HG03558 (cell line): ENCODE measurements around the gene PNPO.
A peak's percentile ranks its signal among the peaks of the same experiment; 100 is the strongest.
"Not testable (repeated sequence)": the region's sequence is repeated elsewhere in the genome, so short reads cannot be mapped to it uniquely, and the experiment has no call there.

Experiments used
- ATAC-seq: cut with Tn5 transposase; IDR thresholded peaks from one replicate; pipeline ENCODE4 v1.9.1; 2021; ENCODE audit warnings: moderate number of reproducible peaks; ENCODE audit not compliant: unreplicated experiment; ENCODE audit errors: extremely low read depth

Gene PNPO

GRCh38 chr17:47969930-47970724, 28.8 kb downstream of the PNPO start:
- ATAC-seq: no peak

GRCh38 chr17:47970725-47971499, 29.5 kb downstream of the PNPO start, which contains the start of gene CDK5RAP3:
Gene CDK5RAP3 (plus strand): TSS chr17:47971113. CDS start chr17:47971147, 34 bp downstream.
- peak; percentile 85 for ATAC-seq

GRCh38 chr17:47973541-47973940, 32.2 kb downstream of the PNPO start:
- no peak for ATAC-seq

GRCh38 chr17:47975189-47975822, 33.9 kb downstream of the PNPO start:
- no peak for ATAC-seq

- ATAC-seq: no peak
Measured at GRCh38 chr17:47975823-47976205, 34.4 kb downstream of the PNPO start.

GRCh38 chr17:47978324-47978723, 37.0 kb downstream of the PNPO start:
- no peak for ATAC-seq

- ATAC-seq: no peak
Measured at GRCh38 chr17:47980541-47980940, 39.2 kb downstream of the PNPO start.

GRCh38 chr17:47981462-47981861, 40.1 kb downstream of the PNPO start:
- no peak for ATAC-seq

- no peak for ATAC-seq
Measured at GRCh38 chr17:47982091-47982617, 40.8 kb downstream of the PNPO start.

- ATAC-seq: no peak
Measured at GRCh38 chr17:47982645-47983390, 41.4 kb downstream of the PNPO start.

- no peak for ATAC-seq
Measured at GRCh38 chr17:47983492-47984223, 42.3 kb downstream of the PNPO start.

GRCh38 chr17:47986520-47986919, 45.1 kb downstream of the PNPO start:
- ATAC-seq: no peak

- no peak for ATAC-seq
Measured at GRCh38 chr17:47987240-47987835, 46.0 kb downstream of the PNPO start.

- ATAC-seq: not testable (repeated sequence)
Measured at GRCh38 chr17:47988445-47988844, 47.1 kb downstream of the PNPO start.

GRCh38 chr17:47989159-47989558, 47.8 kb downstream of the PNPO start:
- ATAC-seq: no peak

GRCh38 chr17:47989700-47990099, 48.3 kb downstream of the PNPO start:
- no peak for ATAC-seq

GRCh38 chr17:47990962-47991731, 49.8 kb downstream of the PNPO start:
- ATAC-seq: no peak

- ATAC-seq: no peak
Measured at GRCh38 chr17:47992216-47992615, 50.8 kb downstream of the PNPO start.
